Vagina (tissue), 2 donors: ENCODE results near the gene AKAP4.

Experiments used
- POLR2A ChIP-seq, 2 donors: fragments of 450-650 bp; IDR thresholded peaks; one replicate each; pipeline ENCODE4 v1.6.1; 2017; ENCODE audit warnings: antibody characterized with exemption in 2 of 2, mild to moderate bottlenecking in 2 of 2, moderate library complexity in 2 of 2
- POLR2AphosphoS5 ChIP-seq, 2 donors: sonication (generic); formaldehyde crosslinking; IDR thresholded peaks; one replicate each; pipeline ENCODE4 v1.9.0; 2017; ENCODE audit warnings: antibody characterized with exemption in 2 of 2, mild to moderate bottlenecking in 2 of 2, low read depth in 1 of 2; ENCODE audit not compliant: insufficient read depth in 1 of 2
- TF ChIP-seq, protein P1 (sequence below), 3 experiments: fragments of 450-650 bp in 2 of 3; fragments of 200-600 bp in 1 of 3; sonication (generic) in 1 of 3; IDR thresholded peaks; one replicate each; pipeline ENCODE4 v1.5.1; 2017 to 2019; ENCODE audit warnings: antibody characterized with exemption in 3 of 3, mild to moderate bottlenecking in 2 of 3, moderate library complexity in 2 of 3

DNA sequence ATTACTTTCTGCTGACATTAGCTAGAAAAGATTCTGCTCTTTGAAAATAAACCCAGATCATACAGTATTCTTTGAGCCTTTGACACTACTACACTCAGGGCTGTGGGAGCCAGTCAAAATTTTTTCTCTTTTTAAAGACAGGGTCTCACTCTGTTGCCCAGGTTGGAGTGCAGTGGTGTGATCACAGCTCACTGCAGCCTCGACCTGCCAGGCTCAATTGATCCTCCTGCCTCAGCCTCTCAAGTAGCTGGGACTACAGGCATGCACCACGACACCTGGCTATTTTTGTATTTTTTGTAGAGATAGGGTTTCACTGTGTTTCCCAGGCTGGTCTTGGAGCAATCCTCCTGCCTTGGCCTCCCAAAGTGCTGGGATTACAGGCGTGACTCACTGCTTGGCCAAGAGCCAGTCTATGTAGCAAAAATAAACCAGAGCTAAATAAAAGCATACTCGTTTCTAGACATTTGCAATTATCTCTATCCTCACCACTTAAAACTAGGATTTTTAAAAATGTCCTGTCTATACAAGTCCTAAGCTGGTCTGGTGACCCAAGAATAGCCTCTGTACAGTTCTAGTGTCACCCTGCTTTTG lies 43.2 kb downstream of the AKAP4 start:
- TF ChIP-seq, protein P1, sequence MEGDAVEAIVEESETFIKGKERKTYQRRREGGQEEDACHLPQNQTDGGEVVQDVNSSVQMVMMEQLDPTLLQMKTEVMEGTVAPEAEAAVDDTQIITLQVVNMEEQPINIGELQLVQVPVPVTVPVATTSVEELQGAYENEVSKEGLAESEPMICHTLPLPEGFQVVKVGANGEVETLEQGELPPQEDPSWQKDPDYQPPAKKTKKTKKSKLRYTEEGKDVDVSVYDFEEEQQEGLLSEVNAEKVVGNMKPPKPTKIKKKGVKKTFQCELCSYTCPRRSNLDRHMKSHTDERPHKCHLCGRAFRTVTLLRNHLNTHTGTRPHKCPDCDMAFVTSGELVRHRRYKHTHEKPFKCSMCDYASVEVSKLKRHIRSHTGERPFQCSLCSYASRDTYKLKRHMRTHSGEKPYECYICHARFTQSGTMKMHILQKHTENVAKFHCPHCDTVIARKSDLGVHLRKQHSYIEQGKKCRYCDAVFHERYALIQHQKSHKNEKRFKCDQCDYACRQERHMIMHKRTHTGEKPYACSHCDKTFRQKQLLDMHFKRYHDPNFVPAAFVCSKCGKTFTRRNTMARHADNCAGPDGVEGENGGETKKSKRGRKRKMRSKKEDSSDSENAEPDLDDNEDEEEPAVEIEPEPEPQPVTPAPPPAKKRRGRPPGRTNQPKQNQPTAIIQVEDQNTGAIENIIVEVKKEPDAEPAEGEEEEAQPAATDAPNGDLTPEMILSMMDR (IDR thresholded peaks at IDR 0.05) = no peak
- TF ChIP-seq POLR2AphosphoS5 (IDR thresholded peaks at IDR 0.05; ENCODE audit: insufficient read depth in 1 of 2, low read depth in 1 of 2) = no peak
- TF ChIP-seq POLR2A (IDR thresholded peaks at IDR 0.05) = no peak
